ENCODE data around the gene TLR3. TPM values are rescaled to one million over a fixed set of nuclear protein-coding genes. Genes with fewer than 3 reads are reported as not detected.
A peak's percentile ranks its signal among the peaks of the same experiment; 100 is the strongest.
"Not testable (repeated sequence)": the region's sequence is repeated elsewhere in the genome, so short reads cannot be mapped to it uniquely, and the experiment has no call there.

The TLR3 gene
- total RNA-seq, 4 donors from 2014 or later = 2.5 to 7.0 (median 4.0) TPM

GRCh38 chr4:186039697-186040096 lies 29.3 kb upstream of the TLR3 start:
- peak overlapping the region; percentile 6 to 42 (median 28) for H3K4me3 ChIP-seq
- intact Hi-C loops (cut with DNase I) = loop anchor here (5.0 to 10.0 kb wide), 2 partner anchors 402 to 565 kb away; partner anchors contain the start of gene CCDC110
- WGBS = 57% methylated on average over 16 of the region's 16 CpGs
- H3K9me3 ChIP-seq = no peaks in the 10 kb centered on the region
- peaks cover 15 to 36% (median 33%) of the 10 kb centered on the region in 4 donors for H3K4me1 ChIP-seq
- peak; percentile 66 to 70 for TF ChIP-seq POLR2AphosphoS5 (IDR thresholded peaks at IDR 0.05)
- TF ChIP-seq, protein P1, sequence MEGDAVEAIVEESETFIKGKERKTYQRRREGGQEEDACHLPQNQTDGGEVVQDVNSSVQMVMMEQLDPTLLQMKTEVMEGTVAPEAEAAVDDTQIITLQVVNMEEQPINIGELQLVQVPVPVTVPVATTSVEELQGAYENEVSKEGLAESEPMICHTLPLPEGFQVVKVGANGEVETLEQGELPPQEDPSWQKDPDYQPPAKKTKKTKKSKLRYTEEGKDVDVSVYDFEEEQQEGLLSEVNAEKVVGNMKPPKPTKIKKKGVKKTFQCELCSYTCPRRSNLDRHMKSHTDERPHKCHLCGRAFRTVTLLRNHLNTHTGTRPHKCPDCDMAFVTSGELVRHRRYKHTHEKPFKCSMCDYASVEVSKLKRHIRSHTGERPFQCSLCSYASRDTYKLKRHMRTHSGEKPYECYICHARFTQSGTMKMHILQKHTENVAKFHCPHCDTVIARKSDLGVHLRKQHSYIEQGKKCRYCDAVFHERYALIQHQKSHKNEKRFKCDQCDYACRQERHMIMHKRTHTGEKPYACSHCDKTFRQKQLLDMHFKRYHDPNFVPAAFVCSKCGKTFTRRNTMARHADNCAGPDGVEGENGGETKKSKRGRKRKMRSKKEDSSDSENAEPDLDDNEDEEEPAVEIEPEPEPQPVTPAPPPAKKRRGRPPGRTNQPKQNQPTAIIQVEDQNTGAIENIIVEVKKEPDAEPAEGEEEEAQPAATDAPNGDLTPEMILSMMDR (IDR thresholded peaks at IDR 0.05) = no peak
- TF ChIP-seq EP300 (IDR thresholded peaks at IDR 0.05) = no peak
- peak overlapping the region; percentile 64 to 80 (median 68) for H3K27ac ChIP-seq (replicated peaks in 1 of 4)
- no peaks in the 10 kb centered on the region for H3K36me3 ChIP-seq
- H3K27me3 ChIP-seq = no peaks in the 10 kb centered on the region
- no peak for DNase-seq (ENCODE audit: extremely low spot score)

- DNase-seq (ENCODE audit: extremely low spot score) = no peak
- WGBS = 79% methylated on average over 12 of the region's 12 CpGs
- no peak for TF ChIP-seq EP300 (IDR thresholded peaks at IDR 0.05)
- TF ChIP-seq POLR2A (IDR thresholded peaks at IDR 0.05; ENCODE audit: low read depth) = no peak
- TF ChIP-seq POLR2AphosphoS5 (IDR thresholded peaks at IDR 0.05) = no peak
- TF ChIP-seq, protein P1 (IDR thresholded peaks at IDR 0.05) = no peak
- Histone ChIP-seq H3K9me3 (no peaks in the 10 kb centered on the region), H3K27ac (replicated peaks in 1 of 4) (peak overlapping the region; percentile 64 to 80 (median 68)), H3K4me3 (peak overlapping the region in 3 of 4 donors; percentile 16 to 42 (median 39)), H3K27me3 (no peaks in the 10 kb centered on the region), H3K4me1 (peaks cover 15 to 36% (median 33%) of the 10 kb centered on the region in 4 donors), H3K36me3 (no peaks in the 10 kb centered on the region)
- intact Hi-C loops (cut with DNase I) = no loop called here
These were observed 28.6 kb upstream of the TLR3 start for GRCh38 chr4:186040316-186040715.

GRCh38 chr4:186047501-186047900 lies 21.5 kb upstream of the TLR3 start:
- H3K4me3 ChIP-seq; H3K36me3 ChIP-seq; H3K27ac ChIP-seq (replicated peaks in 1 of 4); DNase-seq (ENCODE audit: extremely low spot score); H3K4me1 ChIP-seq; H3K9me3 ChIP-seq; intact Hi-C loops (cut with DNase I); H3K27me3 ChIP-seq: not testable (repeated sequence)
- WGBS = 89% methylated on average over 5 of the region's 5 CpGs

DNA sequence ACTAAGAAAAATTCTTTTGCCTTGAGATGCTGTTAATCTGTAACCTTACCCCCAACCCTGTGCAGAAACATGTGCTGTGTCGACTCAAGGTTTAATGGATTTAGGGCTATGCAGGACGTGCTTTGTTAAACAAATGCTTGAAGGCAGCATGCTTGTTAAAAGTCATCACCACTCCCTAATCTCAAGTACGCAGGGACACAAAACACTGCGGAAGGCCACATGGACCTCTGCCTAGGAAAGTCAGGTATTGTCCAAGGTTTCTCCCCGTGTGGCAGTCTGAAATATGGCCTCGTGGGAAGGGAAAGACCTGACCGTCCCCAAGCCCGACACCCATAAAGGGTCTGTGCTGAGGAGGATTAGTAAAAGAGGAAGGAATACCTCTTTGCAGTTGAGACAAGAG lies 18.8 kb upstream of the TLR3 start:
- intact Hi-C loops (cut with DNase I); H3K4me1 ChIP-seq; H3K27ac ChIP-seq (replicated peaks in 1 of 4); DNase-seq (ENCODE audit: extremely low spot score); H3K36me3 ChIP-seq; H3K4me3 ChIP-seq; H3K27me3 ChIP-seq; H3K9me3 ChIP-seq: not testable (repeated sequence)
- WGBS = 82% methylated on average over 8 of the region's 8 CpGs

DNA sequence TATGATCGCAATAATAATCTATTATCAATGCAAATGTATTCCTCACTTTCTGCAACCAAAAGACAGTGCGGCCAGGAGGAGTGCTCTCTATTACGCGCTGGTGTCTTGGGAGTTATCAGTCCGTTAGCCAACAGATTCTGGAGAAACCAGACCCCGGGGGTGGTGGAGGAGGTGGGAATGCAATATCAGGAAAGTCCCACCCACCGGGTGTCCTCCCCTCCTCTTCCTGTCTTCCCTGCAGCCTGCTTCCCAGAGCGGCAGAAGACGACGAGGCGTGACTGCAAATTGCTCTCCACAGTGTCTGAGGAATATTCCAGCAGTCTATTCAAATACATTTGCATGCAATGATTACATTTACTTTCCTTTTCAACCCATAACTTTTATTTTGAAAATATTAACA lies 17.9 kb upstream of the TLR3 start:
- no peak overlapping the region for H3K27ac ChIP-seq (replicated peaks in 1 of 4)
- H3K27me3 ChIP-seq = no peaks in the 10 kb centered on the region
- intact Hi-C loops (cut with DNase I) = no loop called here
- no peaks in the 10 kb centered on the region for H3K36me3 ChIP-seq
- TF ChIP-seq POLR2A (IDR thresholded peaks at IDR 0.05; ENCODE audit: low read depth) (no peak), EP300 (IDR thresholded peaks at IDR 0.05) (no peak), POLR2AphosphoS5 (IDR thresholded peaks at IDR 0.05) (no peak)
- TF ChIP-seq, protein P1 (IDR thresholded peaks at IDR 0.05) = no peak
- no peaks in the 10 kb centered on the region for H3K9me3 ChIP-seq
- H3K4me1 ChIP-seq = no peaks in the 10 kb centered on the region
- H3K4me3 ChIP-seq = no peak overlapping the region
- no peak for DNase-seq (ENCODE audit: extremely low spot score)
- WGBS = 86% methylated on average over 11 of the region's 11 CpGs

- H3K27me3 ChIP-seq = no peaks in the 10 kb centered on the region
- intact Hi-C loops (cut with DNase I) = no loop called here
- TF ChIP-seq EP300 (IDR thresholded peaks at IDR 0.05) = no peak
- no peak for TF ChIP-seq POLR2AphosphoS5 (IDR thresholded peaks at IDR 0.05)
- no peak for TF ChIP-seq POLR2A (IDR thresholded peaks at IDR 0.05; ENCODE audit: low read depth)
- TF ChIP-seq, protein P1 (IDR thresholded peaks at IDR 0.05) = no peak
These were observed 10.5 kb upstream of the TLR3 start for GRCh38 chr4:186058253-186058979.

More at GRCh38 chr4:186058253-186058979, 10.5 kb upstream of the TLR3 start:
- Histone ChIP-seq H3K36me3 (no peaks in the 10 kb centered on the region), H3K9me3 (no peaks in the 10 kb centered on the region), H3K4me1 (no peaks in the 10 kb centered on the region), H3K27ac (replicated peaks in 1 of 4) (no peak overlapping the region), H3K4me3 (no peak overlapping the region)
- DNase-seq (ENCODE audit: extremely low spot score) = no peak
- WGBS = 74% methylated on average over 6 of the region's 6 CpGs

Measured in esophagus muscularis mucosa (tissue), 4 donors.